ENCODE results near the gene GJA4.

- TF ChIP-seq CTCF (IDR thresholded peaks at IDR 0.05; ENCODE audit: low read depth, low read length): no peak
- TF ChIP-seq POLR2A (IDR thresholded peaks at IDR 0.05; ENCODE audit: extremely low read depth, insufficient read length): no peak
- TF ChIP-seq MAX (IDR thresholded peaks at IDR 0.05; ENCODE audit: low read depth, low read length): no peak
These were observed 23.9 kb upstream of the GJA4 start for GRCh38 chr1:34768856-34769255.

Measured in NB4 (cell line).